Measurements from ENCODE around the gene TMEM169.

TMEM169 gene

DNA sequence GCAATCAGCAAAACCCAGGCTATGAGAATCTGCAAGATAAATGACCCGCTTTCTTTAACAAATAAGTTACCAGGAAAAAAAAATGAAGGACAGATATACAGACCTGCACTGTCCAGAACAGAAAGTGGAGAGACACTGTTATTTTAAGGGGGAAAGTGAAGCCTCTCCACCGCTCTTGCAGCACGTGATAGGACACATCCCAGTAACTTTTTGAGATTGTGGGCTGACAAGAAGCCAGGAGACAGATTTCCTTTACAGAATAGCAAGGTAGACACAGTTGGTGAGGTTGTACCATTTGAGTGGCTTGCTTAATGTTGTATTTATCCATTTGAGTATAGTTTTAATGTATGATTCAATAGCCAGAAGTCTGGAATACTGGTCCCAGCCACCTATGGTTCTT is 13.0 kb downstream of the TMEM169 start:
- DNase-seq (ENCODE audit: low spot score): no peak
- in situ Hi-C loops (cut with MboI; ENCODE audit: low pct_unique_long_range_greater_than_20kb, low sequenced_read_pairs, unreplicated experiment): no loop called here
- no peak for TF ChIP-seq CTCF (IDR thresholded peaks at IDR 0.05; ENCODE audit: extremely low read depth, insufficient read depth, missing control alignments)

- DNase-seq (ENCODE audit: low spot score): no peak
- TF ChIP-seq CTCF (IDR thresholded peaks at IDR 0.05; ENCODE audit: extremely low read depth, insufficient read depth, missing control alignments): no peak
- in situ Hi-C loops (cut with MboI; ENCODE audit: low pct_unique_long_range_greater_than_20kb, low sequenced_read_pairs, unreplicated experiment): no loop called here
These were observed 17.0 kb downstream of the TMEM169 start for GRCh38 chr2:216098421-216099334.

DNA sequence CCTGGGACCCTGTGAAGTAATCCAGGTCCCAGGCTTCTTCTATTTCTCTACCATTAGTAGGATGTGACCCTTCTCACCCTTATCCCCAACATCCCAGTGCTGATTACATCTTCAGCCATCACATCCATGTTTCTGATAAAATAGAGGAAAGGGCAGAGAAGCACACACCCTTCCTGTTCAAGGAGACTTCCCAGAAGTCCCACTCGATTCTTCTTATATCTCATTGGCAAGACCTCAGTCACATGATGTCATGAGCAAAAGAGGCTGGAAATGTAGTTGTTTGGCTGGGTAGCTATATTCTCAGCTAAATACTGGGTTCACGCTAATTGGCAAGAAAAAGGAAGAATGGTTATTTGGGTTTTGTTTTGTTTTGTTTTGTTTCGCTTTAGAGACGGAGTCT is 19.4 kb downstream of the TMEM169 start:
- TF ChIP-seq CTCF (IDR thresholded peaks at IDR 0.05; ENCODE audit: extremely low read depth, insufficient read depth, missing control alignments): no peak
- in situ Hi-C loops (cut with MboI; ENCODE audit: low pct_unique_long_range_greater_than_20kb, low sequenced_read_pairs, unreplicated experiment): no loop called here

GRCh38 chr2:216103213-216103612 is 21.5 kb downstream of the TMEM169 start:
- no peak for TF ChIP-seq CTCF (IDR thresholded peaks at IDR 0.05; ENCODE audit: extremely low read depth, insufficient read depth, missing control alignments)
- DNase-seq (ENCODE audit: low spot score): no peak
- in situ Hi-C loops (cut with MboI; ENCODE audit: low pct_unique_long_range_greater_than_20kb, low sequenced_read_pairs, unreplicated experiment): no loop called here

More for the DNA sequence above, 19.4 kb downstream of the TMEM169 start:
- no peak for DNase-seq (ENCODE audit: low spot score)

DNA sequence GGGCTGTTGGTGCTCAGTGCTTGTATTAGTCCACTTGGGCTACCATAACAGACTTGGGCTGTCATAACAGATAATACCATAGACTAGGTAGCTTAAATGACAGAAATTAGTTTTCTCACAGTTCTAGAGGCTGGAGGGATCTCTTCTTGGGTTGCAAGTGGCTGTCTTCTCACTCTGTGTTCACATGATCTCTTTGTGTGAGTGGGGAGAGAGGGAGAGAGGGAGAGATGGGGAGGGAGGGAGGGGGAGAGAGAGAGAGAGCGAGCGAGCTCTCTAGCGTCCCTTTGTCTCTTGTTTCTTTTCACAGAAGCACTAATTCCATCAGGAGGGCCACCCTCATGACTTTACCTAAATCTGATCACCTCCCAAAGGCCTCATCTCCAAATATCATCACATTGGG is 23.0 kb downstream of the TMEM169 start:
- no peak for TF ChIP-seq CTCF (IDR thresholded peaks at IDR 0.05; ENCODE audit: extremely low read depth, insufficient read depth, missing control alignments)
- DNase-seq (ENCODE audit: low spot score): no peak
- in situ Hi-C loops (cut with MboI; ENCODE audit: low pct_unique_long_range_greater_than_20kb, low sequenced_read_pairs, unreplicated experiment): no loop called here

DNA sequence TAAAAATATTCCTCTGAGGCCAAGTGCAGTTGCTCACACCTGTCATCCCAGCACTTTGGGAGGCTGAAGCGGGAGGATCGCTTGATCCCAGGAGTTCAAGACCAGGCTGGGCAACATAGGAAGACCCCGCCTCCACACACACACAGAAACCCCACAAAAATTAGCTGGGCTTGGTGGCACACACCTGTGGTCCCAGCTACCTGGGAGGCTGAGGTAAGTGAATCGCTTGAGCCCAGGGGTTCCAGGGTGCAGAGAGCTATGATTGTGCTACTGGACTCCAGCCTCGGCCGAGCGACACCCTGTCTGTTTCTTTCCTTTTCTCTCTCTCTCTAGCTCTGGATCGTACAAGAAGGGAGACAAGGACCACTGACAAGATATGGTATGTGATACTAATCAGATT is 25.6 kb downstream of the TMEM169 start:
- no peak for TF ChIP-seq CTCF (IDR thresholded peaks at IDR 0.05; ENCODE audit: extremely low read depth, insufficient read depth, missing control alignments)
- in situ Hi-C loops (cut with MboI; ENCODE audit: low pct_unique_long_range_greater_than_20kb, low sequenced_read_pairs, unreplicated experiment): no loop called here
- no peak for DNase-seq (ENCODE audit: low spot score)
